Measurements from ENCODE around the gene XCR1. TPM values are rescaled to one million over a fixed set of nuclear protein-coding genes. Genes with fewer than 3 reads are reported as not detected.

Gene XCR1
- under 1 TPM in 1 of 4 donors, not detected in 3; 0.04 TPM for total RNA-seq

DNA sequence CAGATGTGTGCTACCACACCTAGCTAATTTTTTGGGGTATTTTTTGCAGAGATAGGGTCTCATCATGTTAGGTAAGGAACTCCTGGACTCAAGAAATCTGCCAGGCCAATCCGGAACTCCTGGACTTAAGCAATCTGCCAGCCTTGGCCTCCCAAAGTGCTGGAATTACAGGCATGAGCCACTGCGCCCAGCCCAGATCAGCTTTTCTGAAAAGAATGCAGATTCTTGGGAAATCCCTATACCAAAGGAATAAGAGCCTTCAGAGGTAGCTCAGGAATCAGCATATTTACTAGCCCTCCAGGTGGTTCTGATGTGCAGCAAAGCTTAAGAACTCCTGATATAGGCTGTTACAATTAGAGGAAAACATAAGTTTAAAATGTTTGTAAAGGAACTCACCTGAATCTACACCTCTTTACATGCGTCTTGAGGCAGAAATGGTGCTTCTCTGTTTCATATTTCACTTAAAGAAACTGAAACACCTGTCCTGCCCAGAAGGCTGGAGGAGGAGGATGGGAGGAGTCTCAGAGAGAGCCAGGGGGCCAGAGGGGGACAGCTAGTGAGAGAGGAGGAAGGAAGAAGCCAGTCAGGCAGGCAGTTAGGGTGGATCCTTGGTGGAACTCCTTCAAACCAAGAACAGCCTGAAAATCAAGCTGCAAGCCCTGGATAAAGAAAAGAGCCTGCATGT lies at the start of gene XCR1:
Gene XCR1 (minus strand): TSS at position 463 of the 685 bp plus-strand sequence. CDS start 5,536 bp downstream, outside the sequence.
- DNase-seq (no peak), ATAC-seq (no peak)
- H3K4me3 ChIP-seq: no peak within 1 kb of the TSS
- H3K9me3 ChIP-seq: peaks cover 0 to 6% (median 0%) of the 10 kb centered on the region in 3 donors
- H3K4me1 ChIP-seq: no peaks in the 10 kb centered on the region
- no peaks in the 10 kb centered on the region for H3K36me3 ChIP-seq
- TF ChIP-seq POLR2A (IDR thresholded peaks at IDR 0.05): no peak
- TF ChIP-seq, protein P1, sequence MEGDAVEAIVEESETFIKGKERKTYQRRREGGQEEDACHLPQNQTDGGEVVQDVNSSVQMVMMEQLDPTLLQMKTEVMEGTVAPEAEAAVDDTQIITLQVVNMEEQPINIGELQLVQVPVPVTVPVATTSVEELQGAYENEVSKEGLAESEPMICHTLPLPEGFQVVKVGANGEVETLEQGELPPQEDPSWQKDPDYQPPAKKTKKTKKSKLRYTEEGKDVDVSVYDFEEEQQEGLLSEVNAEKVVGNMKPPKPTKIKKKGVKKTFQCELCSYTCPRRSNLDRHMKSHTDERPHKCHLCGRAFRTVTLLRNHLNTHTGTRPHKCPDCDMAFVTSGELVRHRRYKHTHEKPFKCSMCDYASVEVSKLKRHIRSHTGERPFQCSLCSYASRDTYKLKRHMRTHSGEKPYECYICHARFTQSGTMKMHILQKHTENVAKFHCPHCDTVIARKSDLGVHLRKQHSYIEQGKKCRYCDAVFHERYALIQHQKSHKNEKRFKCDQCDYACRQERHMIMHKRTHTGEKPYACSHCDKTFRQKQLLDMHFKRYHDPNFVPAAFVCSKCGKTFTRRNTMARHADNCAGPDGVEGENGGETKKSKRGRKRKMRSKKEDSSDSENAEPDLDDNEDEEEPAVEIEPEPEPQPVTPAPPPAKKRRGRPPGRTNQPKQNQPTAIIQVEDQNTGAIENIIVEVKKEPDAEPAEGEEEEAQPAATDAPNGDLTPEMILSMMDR (IDR thresholded peaks at IDR 0.05 in 4 of 5, conservative IDR thresholded peaks at IDR 0.05 in 1 of 5): no peak
- in situ Hi-C loops (cut with MboI; ENCODE audit: low sequenced_read_pairs in 4 of 4): no loop called here
- intact Hi-C loops (cut with DNase I; ENCODE audit: low total_unique reads): no loop called here
- H3K27me3 ChIP-seq: no peaks in the 10 kb centered on the region
- H3K27ac ChIP-seq: no peak within 1 kb of the TSS

GRCh38 chr3:46076606-46077005 lies 49.3 kb upstream of the XCR1 start:
- DNase-seq: no peak
- in situ Hi-C loops (cut with MboI; ENCODE audit: low sequenced_read_pairs in 4 of 4): loop anchor here (5.0 to 25.0 kb wide), 4 partner anchors 134 to 314 kb away; partner anchors contain the start of genes CXCR6 (in 4 of the 4), CCR2 (in 1 of the 4) and CCR5 (in 1 of the 4)
- H3K9me3 ChIP-seq: no peaks in the 10 kb centered on the region
- TF ChIP-seq, protein P1 (IDR thresholded peaks at IDR 0.05 in 4 of 5, conservative IDR thresholded peaks at IDR 0.05 in 1 of 5): no peak
- no peak for TF ChIP-seq POLR2A (IDR thresholded peaks at IDR 0.05)
- H3K27me3 ChIP-seq: no peaks in the 10 kb centered on the region
- intact Hi-C loops (cut with DNase I; ENCODE audit: low total_unique reads): loop anchor here (5.0 to 10.0 kb wide), 2 partner anchors 69 to 232 kb away; partner anchors contain the start of gene LZTFL1
- H3K36me3 ChIP-seq: no peaks in the 10 kb centered on the region
- H3K27ac ChIP-seq: no peak overlapping the region
- peak in 1 of 2 donors; percentile 35 for ATAC-seq
- H3K4me3 ChIP-seq: no peak overlapping the region
- peaks cover 0 to 9% of the 10 kb centered on the region in 2 donors for H3K4me1 ChIP-seq

GRCh38 chr3:46075816-46076215 lies 48.5 kb upstream of the XCR1 start:
- H3K9me3 ChIP-seq: no peaks in the 10 kb centered on the region
- H3K4me3 ChIP-seq: no peak overlapping the region
- ATAC-seq: no peak
- TF ChIP-seq POLR2A (IDR thresholded peaks at IDR 0.05): no peak
- TF ChIP-seq, protein P1 (IDR thresholded peaks at IDR 0.05 in 4 of 5, conservative IDR thresholded peaks at IDR 0.05 in 1 of 5): no peak
- no peaks in the 10 kb centered on the region for H3K36me3 ChIP-seq
- intact Hi-C loops (cut with DNase I; ENCODE audit: low total_unique reads) (loop anchor here (5.0 to 10.0 kb wide), 2 partner anchors 69 to 231 kb away; partner anchors contain the start of gene LZTFL1), in situ Hi-C loops (cut with MboI; ENCODE audit: low sequenced_read_pairs in 4 of 4) (loop anchor here (5.0 to 25.0 kb wide), 4 partner anchors 134 to 314 kb away; partner anchors contain the start of genes CXCR6 (in 4 of the 4), CCR2 (in 1 of the 4) and CCR5 (in 1 of the 4))
- DNase-seq: no peak
- no peak overlapping the region for H3K27ac ChIP-seq
- peaks cover 0 to 9% of the 10 kb centered on the region in 2 donors for H3K4me1 ChIP-seq
- H3K27me3 ChIP-seq: no peaks in the 10 kb centered on the region

GRCh38 chr3:46071222-46071858 lies 44.1 kb upstream of the XCR1 start:
- no peaks in the 10 kb centered on the region for H3K9me3 ChIP-seq
- no peak overlapping the region for H3K27ac ChIP-seq
- no peak overlapping the region for H3K4me3 ChIP-seq
- H3K27me3 ChIP-seq: no peaks in the 10 kb centered on the region
- intact Hi-C loops (cut with DNase I; ENCODE audit: low total_unique reads) (loop anchor here (10.0 kb wide), 1 partner anchor 227 kb away; the partner anchor contains the start of gene LZTFL1), in situ Hi-C loops (cut with MboI; ENCODE audit: low sequenced_read_pairs in 4 of 4) (loop anchor here in 2 of 4 donors (10.0 to 25.0 kb wide), 2 partner anchors 307 to 309 kb away; no protein-coding TSS in a partner anchor)
- TF ChIP-seq POLR2A (IDR thresholded peaks at IDR 0.05): no peak
- TF ChIP-seq, protein P1 (IDR thresholded peaks at IDR 0.05 in 4 of 5, conservative IDR thresholded peaks at IDR 0.05 in 1 of 5): no peak
- peaks cover 4 to 15% of the 10 kb centered on the region in 2 donors for H3K4me1 ChIP-seq
- H3K36me3 ChIP-seq: no peaks in the 10 kb centered on the region
- ATAC-seq (no peak), DNase-seq (no peak)
